ENCODE results near the gene MX1.

MX1 gene

GRCh38 chr21:41480086-41480690 is 54.1 kb downstream of the MX1 start:
- peaks cover 28% of the 10 kb centered on the region for H3K4me1 ChIP-seq (ENCODE audit: control insufficient read depth, insufficient read depth, low read length)
- no peaks in the 10 kb centered on the region for H3K36me3 ChIP-seq (ENCODE audit: control insufficient read depth, insufficient read depth, low read length)
- no peak overlapping the region for H3K9ac ChIP-seq (ENCODE audit: low read length)
- no peak overlapping the region for H3K27ac ChIP-seq (ENCODE audit: low read depth, low read length)
- H3K27me3 ChIP-seq (ENCODE audit: control insufficient read depth, insufficient read depth, low read length), result no peaks in the 10 kb centered on the region
- no peaks in the 10 kb centered on the region for H3K9me3 ChIP-seq (ENCODE audit: control insufficient read depth, insufficient read depth, low read depth, low read length)
- H3K4me3 ChIP-seq (ENCODE audit: low read depth, low read length), result no peak overlapping the region

- H3K9me3 ChIP-seq (ENCODE audit: control insufficient read depth, insufficient read depth, low read depth, low read length), result no peaks in the 10 kb centered on the region
- no peaks in the 10 kb centered on the region for H3K36me3 ChIP-seq (ENCODE audit: control insufficient read depth, insufficient read depth, low read length)
- H3K27me3 ChIP-seq (ENCODE audit: control insufficient read depth, insufficient read depth, low read length), result no peaks in the 10 kb centered on the region
- peaks cover 28% of the 10 kb centered on the region for H3K4me1 ChIP-seq (ENCODE audit: control insufficient read depth, insufficient read depth, low read length)
- H3K9ac ChIP-seq (ENCODE audit: low read length), result no peak overlapping the region
- no peak overlapping the region for H3K27ac ChIP-seq (ENCODE audit: low read depth, low read length)
- H3K4me3 ChIP-seq (ENCODE audit: low read depth, low read length), result no peak overlapping the region
Observed at GRCh38 chr21:41481191-41481590, 55.2 kb downstream of the MX1 start.

GRCh38 chr21:41482301-41482700 is 56.3 kb downstream of the MX1 start:
- no peak overlapping the region for H3K9ac ChIP-seq (ENCODE audit: low read length)
- H3K27me3 ChIP-seq (ENCODE audit: control insufficient read depth, insufficient read depth, low read length), result no peaks in the 10 kb centered on the region
- no peaks in the 10 kb centered on the region for H3K36me3 ChIP-seq (ENCODE audit: control insufficient read depth, insufficient read depth, low read length)
- peaks cover 29% of the 10 kb centered on the region for H3K4me1 ChIP-seq (ENCODE audit: control insufficient read depth, insufficient read depth, low read length)
- H3K9me3 ChIP-seq (ENCODE audit: control insufficient read depth, insufficient read depth, low read depth, low read length), result no peaks in the 10 kb centered on the region
- no peak overlapping the region for H3K27ac ChIP-seq (ENCODE audit: low read depth, low read length)
- no peak overlapping the region for H3K4me3 ChIP-seq (ENCODE audit: low read depth, low read length)

- H3K36me3 ChIP-seq (ENCODE audit: control insufficient read depth, insufficient read depth, low read length), result no peaks in the 10 kb centered on the region
- H3K27ac ChIP-seq (ENCODE audit: low read depth, low read length), result no peak overlapping the region
- H3K9ac ChIP-seq (ENCODE audit: low read length), result no peak overlapping the region
- no peaks in the 10 kb centered on the region for H3K9me3 ChIP-seq (ENCODE audit: control insufficient read depth, insufficient read depth, low read depth, low read length)
- no peak overlapping the region for H3K4me3 ChIP-seq (ENCODE audit: low read depth, low read length)
- no peaks in the 10 kb centered on the region for H3K27me3 ChIP-seq (ENCODE audit: control insufficient read depth, insufficient read depth, low read length)
- peaks cover 22% of the 10 kb centered on the region for H3K4me1 ChIP-seq (ENCODE audit: control insufficient read depth, insufficient read depth, low read length)
Observed at GRCh38 chr21:41482980-41483379, 56.9 kb downstream of the MX1 start.

GRCh38 chr21:41483415-41483814 is 57.4 kb downstream of the MX1 start:
- Histone ChIP-seq H3K4me1 (ENCODE audit: control insufficient read depth, insufficient read depth, low read length) (peaks cover 18% of the 10 kb centered on the region), H3K27ac (ENCODE audit: low read depth, low read length) (no peak overlapping the region), H3K36me3 (ENCODE audit: control insufficient read depth, insufficient read depth, low read length) (no peaks in the 10 kb centered on the region; the same call in 1 of the 2 replicates), H3K4me3 (ENCODE audit: low read depth, low read length) (no peak overlapping the region), H3K9ac (ENCODE audit: low read length) (no peak overlapping the region), H3K27me3 (ENCODE audit: control insufficient read depth, insufficient read depth, low read length) (no peaks in the 10 kb centered on the region), H3K9me3 (ENCODE audit: control insufficient read depth, insufficient read depth, low read depth, low read length) (no peaks in the 10 kb centered on the region)

- H3K9me3 ChIP-seq (ENCODE audit: control insufficient read depth, insufficient read depth, low read depth, low read length), result no peaks in the 10 kb centered on the region
- peaks cover under 1% of the 10 kb centered on the region; the same call in 1 of the 2 replicates for H3K36me3 ChIP-seq (ENCODE audit: control insufficient read depth, insufficient read depth, low read length)
- H3K4me3 ChIP-seq (ENCODE audit: low read depth, low read length), result no peak overlapping the region
- H3K27me3 ChIP-seq (ENCODE audit: control insufficient read depth, insufficient read depth, low read length), result no peaks in the 10 kb centered on the region
- H3K27ac ChIP-seq (ENCODE audit: low read depth, low read length), result no peak overlapping the region
- no peak overlapping the region for H3K9ac ChIP-seq (ENCODE audit: low read length)
- H3K4me1 ChIP-seq (ENCODE audit: control insufficient read depth, insufficient read depth, low read length), result peaks cover 12% of the 10 kb centered on the region
Observed at GRCh38 chr21:41483973-41484372, 57.9 kb downstream of the MX1 start.

- H3K36me3 ChIP-seq (ENCODE audit: control insufficient read depth, insufficient read depth, low read length), result peaks cover 5% of the 10 kb centered on the region; the same call in 1 of the 2 replicates
- no peaks in the 10 kb centered on the region for H3K9me3 ChIP-seq (ENCODE audit: control insufficient read depth, insufficient read depth, low read depth, low read length)
- no peak overlapping the region for H3K4me3 ChIP-seq (ENCODE audit: low read depth, low read length)
- no peaks in the 10 kb centered on the region for H3K27me3 ChIP-seq (ENCODE audit: control insufficient read depth, insufficient read depth, low read length)
- no peak overlapping the region for H3K27ac ChIP-seq (ENCODE audit: low read depth, low read length)
- H3K9ac ChIP-seq (ENCODE audit: low read length), result no peak overlapping the region
- H3K4me1 ChIP-seq (ENCODE audit: control insufficient read depth, insufficient read depth, low read length), result peaks cover 4% of the 10 kb centered on the region; the same call in 1 of the 2 replicates
Observed at GRCh38 chr21:41487082-41487481, 61.0 kb downstream of the MX1 start.

GRCh38 chr21:41488080-41488479 is 62.0 kb downstream of the MX1 start:
- no peak overlapping the region for H3K9ac ChIP-seq (ENCODE audit: low read length)

GRCh38 chr21:41489329-41489728 is 63.3 kb downstream of the MX1 start:
- H3K9me3 ChIP-seq (ENCODE audit: control insufficient read depth, insufficient read depth, low read depth, low read length), result no peaks in the 10 kb centered on the region
- no peaks in the 10 kb centered on the region for H3K27me3 ChIP-seq (ENCODE audit: control insufficient read depth, insufficient read depth, low read length)
- no peak overlapping the region for H3K27ac ChIP-seq (ENCODE audit: low read depth, low read length)
- peaks cover 5% of the 10 kb centered on the region; the same call in 1 of the 2 replicates for H3K36me3 ChIP-seq (ENCODE audit: control insufficient read depth, insufficient read depth, low read length)
- H3K4me3 ChIP-seq (ENCODE audit: low read depth, low read length), result no peak overlapping the region
- peaks cover 4% of the 10 kb centered on the region; the same call in 1 of the 2 replicates for H3K4me1 ChIP-seq (ENCODE audit: control insufficient read depth, insufficient read depth, low read length)
- no peak overlapping the region for H3K9ac ChIP-seq (ENCODE audit: low read length)

More at GRCh38 chr21:41488080-41488479, 62.0 kb downstream of the MX1 start:
- Histone ChIP-seq H3K27me3 (ENCODE audit: control insufficient read depth, insufficient read depth, low read length) (no peaks in the 10 kb centered on the region), H3K4me3 (ENCODE audit: low read depth, low read length) (no peak overlapping the region), H3K27ac (ENCODE audit: low read depth, low read length) (no peak overlapping the region), H3K9me3 (ENCODE audit: control insufficient read depth, insufficient read depth, low read depth, low read length) (no peaks in the 10 kb centered on the region), H3K4me1 (ENCODE audit: control insufficient read depth, insufficient read depth, low read length) (peaks cover 4% of the 10 kb centered on the region; the same call in 1 of the 2 replicates), H3K36me3 (ENCODE audit: control insufficient read depth, insufficient read depth, low read length) (peaks cover 5% of the 10 kb centered on the region; the same call in 1 of the 2 replicates)

- Histone ChIP-seq H3K4me3 (ENCODE audit: low read depth, low read length) (no peak overlapping the region), H3K27ac (ENCODE audit: low read depth, low read length) (no peak overlapping the region), H3K36me3 (ENCODE audit: control insufficient read depth, insufficient read depth, low read length) (peaks cover 5% of the 10 kb centered on the region; the same call in 1 of the 2 replicates), H3K4me1 (ENCODE audit: control insufficient read depth, insufficient read depth, low read length) (peaks cover 4% of the 10 kb centered on the region; the same call in 1 of the 2 replicates), H3K9ac (ENCODE audit: low read length) (no peak overlapping the region), H3K27me3 (ENCODE audit: control insufficient read depth, insufficient read depth, low read length) (no peaks in the 10 kb centered on the region), H3K9me3 (ENCODE audit: control insufficient read depth, insufficient read depth, low read depth, low read length) (no peaks in the 10 kb centered on the region)
Observed at GRCh38 chr21:41490330-41490729, 64.3 kb downstream of the MX1 start.

- Histone ChIP-seq H3K4me1 (ENCODE audit: control insufficient read depth, insufficient read depth, low read length) (peaks cover 4% of the 10 kb centered on the region; the same call in 1 of the 2 replicates), H3K27ac (ENCODE audit: low read depth, low read length) (no peak overlapping the region), H3K9ac (ENCODE audit: low read length) (no peak overlapping the region), H3K4me3 (ENCODE audit: low read depth, low read length) (no peak overlapping the region), H3K36me3 (ENCODE audit: control insufficient read depth, insufficient read depth, low read length) (peaks cover 5% of the 10 kb centered on the region; the same call in 1 of the 2 replicates), H3K9me3 (ENCODE audit: control insufficient read depth, insufficient read depth, low read depth, low read length) (no peaks in the 10 kb centered on the region), H3K27me3 (ENCODE audit: control insufficient read depth, insufficient read depth, low read length) (no peaks in the 10 kb centered on the region)
Observed at GRCh38 chr21:41491412-41491811, 65.4 kb downstream of the MX1 start.

All from HUES6 (cell line).